OCI-LY1 (cell line): Measurements from ENCODE around the gene CDADC1.

Experiments
- H2AFZ ChIP-seq: fragments of 200-600 bp; sonication (generic), shearing (Covaris generic); 2 replicates; pipeline ENCODE4 v1.6.0; 2014; ENCODE audit warnings: antibody characterized with exemption, mild to moderate bottlenecking, low read length
- H3F3A ChIP-seq: fragments of 200-600 bp; sonication (generic), shearing (Covaris generic); 2 replicates; pipeline ENCODE4 v1.6.0; 2014; ENCODE audit warnings: mild to moderate bottlenecking, antibody characterized with exemption, low read length, moderate library complexity; ENCODE audit not compliant: insufficient read depth
- H3K27ac ChIP-seq: fragments of 200-600 bp; sonication (generic); 2 replicates; pipeline ENCODE4 v1.5.1; 2014; ENCODE audit warnings: low read length, mixed run types, mild to moderate bottlenecking, low read depth; ENCODE audit not compliant: poor library complexity, severe bottlenecking
- H3K27me3 ChIP-seq: fragments of 200-600 bp; sonication (generic); 2 replicates; pipeline ENCODE4 v1.6.0; 2014; ENCODE audit warnings: antibody characterized with exemption, mild to moderate bottlenecking, low read length, moderate library complexity; ENCODE audit not compliant: insufficient read depth
- H3K36me3 ChIP-seq: fragments of 200-600 bp; sonication (generic); 2 replicates; pipeline ENCODE4 v1.6.1; 2014; ENCODE audit warnings: mild to moderate bottlenecking, antibody characterized with exemption, low read length, moderate library complexity, mixed read lengths; ENCODE audit not compliant: insufficient read depth
- H3K4me1 ChIP-seq: fragments of 200-600 bp; sonication (generic); 2 replicates; pipeline ENCODE4 v1.5.1; 2014; ENCODE audit warnings: mild to moderate bottlenecking, low read length, moderate library complexity; ENCODE audit not compliant: insufficient read depth, severe bottlenecking
- H3K4me2 ChIP-seq: fragments of 200-600 bp; sonication (generic), shearing (Covaris generic); 2 replicates; pipeline ENCODE4 v1.6.1; 2014; ENCODE audit warnings: low read length
- H3K4me3 ChIP-seq: fragments of 200-600 bp; sonication (generic); 2 replicates; pipeline ENCODE4 v1.5.1; 2014; ENCODE audit warnings: low read length, low read depth, mild to moderate bottlenecking, mixed read lengths; ENCODE audit not compliant: poor library complexity, severe bottlenecking
- H3K79me2 ChIP-seq: fragments of 200-600 bp; shearing (Covaris generic); 2 replicates; pipeline ENCODE4 v1.6.1; 2016; ENCODE audit warnings: mixed run types, low read length, mixed read lengths; ENCODE audit not compliant: insufficient read depth
- H3K9ac ChIP-seq: fragments of 200-600 bp; sonication (generic), shearing (Covaris generic); 2 replicates; pipeline ENCODE4 v1.6.1; 2014; ENCODE audit warnings: mild to moderate bottlenecking, low read length, mixed read lengths
- H3K9me2 ChIP-seq: fragments of 200-600 bp; sonication (generic), shearing (Covaris generic); 2 replicates; pipeline ENCODE4 v1.6.1; 2014; ENCODE audit warnings: low read depth, mild to moderate bottlenecking, low read length, mixed read lengths
- H3K9me3 ChIP-seq: fragments of 200-600 bp; shearing (Covaris generic); 2 replicates; pipeline ENCODE4 v1.6.1; 2014; ENCODE audit warnings: low read length, mixed read lengths
- H4K20me1 ChIP-seq: fragments of 200-600 bp; sonication (generic), shearing (Covaris generic); 2 replicates; pipeline ENCODE4 v1.6.0; 2016; ENCODE audit warnings: mild to moderate bottlenecking, low read length; ENCODE audit not compliant: insufficient read depth
- CTCF ChIP-seq: fragments of 200-600 bp; sonication (generic), shearing (Covaris generic); IDR thresholded peaks from 2 replicates; pipeline ENCODE4 v1.5.1; 2017; ENCODE audit warnings: mild to moderate bottlenecking, antibody characterized with exemption, low read length, moderate library complexity, mixed read lengths
- EZH2 ChIP-seq: fragments of 200-600 bp; sonication (generic), shearing (Covaris generic); IDR thresholded peaks from 2 replicates; pipeline ENCODE4 v1.8.0; 2017; ENCODE audit warnings: borderline replicate concordance, mixed run types, mild to moderate bottlenecking, antibody characterized with exemption, low read length, moderate library complexity, mixed read lengths

Gene CDADC1

DNA sequence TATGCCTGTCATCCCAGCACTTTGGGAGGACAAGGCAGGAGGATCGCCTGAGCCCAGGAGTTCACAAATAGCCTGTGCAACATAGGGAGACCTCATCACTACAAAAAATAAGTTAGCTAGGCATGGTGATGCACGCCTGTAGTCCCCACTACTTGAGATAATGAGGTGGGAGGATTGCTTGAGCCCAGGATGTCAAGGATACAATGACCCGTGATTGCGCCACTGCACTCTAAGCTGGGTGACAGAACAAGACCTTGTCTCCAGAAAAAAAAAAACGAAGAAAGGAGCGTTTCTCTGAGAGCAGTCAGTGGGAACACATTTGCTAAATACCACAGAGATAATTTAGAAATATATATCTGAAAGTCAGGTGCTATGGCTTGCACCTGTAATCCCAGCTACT lies 11.9 kb downstream of the CDADC1 start:
- no peak overlapping the region for H3K9ac ChIP-seq
- H3K36me3 ChIP-seq = peaks cover 63% of the 10 kb centered on the region
- no peaks in the 10 kb centered on the region for H3K9me2 ChIP-seq
- no peak for TF ChIP-seq EZH2
- no peak for TF ChIP-seq CTCF
- H3K4me1 ChIP-seq = no peaks in the 10 kb centered on the region
- no peak overlapping the region for H2AFZ ChIP-seq
- H3F3A ChIP-seq = no peaks in the 10 kb centered on the region
- H3K27ac ChIP-seq = no peak overlapping the region
- H3K79me2 ChIP-seq = no peaks in the 10 kb centered on the region
- H3K4me2 ChIP-seq = no peak overlapping the region
- no peak overlapping the region for H3K4me3 ChIP-seq
- no peaks in the 10 kb centered on the region for H3K9me3 ChIP-seq
- no peaks in the 10 kb centered on the region for H3K27me3 ChIP-seq
- no peaks in the 10 kb centered on the region for H4K20me1 ChIP-seq

DNA sequence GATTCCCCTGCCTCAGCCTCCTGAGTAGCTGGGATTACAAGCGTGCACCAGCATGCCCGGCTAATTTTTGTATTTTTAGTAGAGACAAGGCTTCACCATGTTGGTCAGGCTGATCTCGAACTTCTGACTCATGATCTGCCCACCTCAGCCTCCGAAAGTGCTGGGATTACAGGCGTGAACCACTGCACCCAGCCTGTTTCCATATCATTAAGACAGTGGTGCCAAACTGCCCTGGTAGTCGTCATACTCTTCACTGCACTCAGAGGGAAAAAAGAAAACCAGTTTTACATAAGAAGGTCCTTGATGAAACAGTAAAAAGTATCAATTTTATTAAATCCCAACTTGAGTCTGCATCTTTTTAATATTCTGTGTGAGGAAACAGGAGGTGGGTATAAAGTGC lies 14.9 kb downstream of the CDADC1 start:
- Histone ChIP-seq H3K36me3 (peaks cover 32% of the 10 kb centered on the region), H2AFZ (no peak overlapping the region)
- no peak for TF ChIP-seq EZH2
- no peak for TF ChIP-seq CTCF

GRCh38 chr13:49265822-49266221 lies 18.1 kb downstream of the CDADC1 start:
- TF ChIP-seq CTCF (no peak), EZH2 (no peak)
- H3K9me2 ChIP-seq = no peaks in the 10 kb centered on the region
- H3K9ac ChIP-seq = no peak overlapping the region
- no peak overlapping the region for H2AFZ ChIP-seq
- H3K4me3 ChIP-seq = no peak overlapping the region
- H3K4me2 ChIP-seq = no peak overlapping the region
- no peaks in the 10 kb centered on the region for H3K79me2 ChIP-seq
- no peaks in the 10 kb centered on the region for H3K4me1 ChIP-seq
- peaks cover 13% of the 10 kb centered on the region for H3K36me3 ChIP-seq
- H4K20me1 ChIP-seq = no peaks in the 10 kb centered on the region
- no peaks in the 10 kb centered on the region for H3K9me3 ChIP-seq
- H3K27me3 ChIP-seq = no peaks in the 10 kb centered on the region
- no peak overlapping the region for H3K27ac ChIP-seq
- H3F3A ChIP-seq = no peaks in the 10 kb centered on the region

More for the DNA sequence above, 14.9 kb downstream of the CDADC1 start:
- no peaks in the 10 kb centered on the region for H3K9me3 ChIP-seq
- H4K20me1 ChIP-seq = no peaks in the 10 kb centered on the region
- no peaks in the 10 kb centered on the region for H3K27me3 ChIP-seq
- H3F3A ChIP-seq = no peaks in the 10 kb centered on the region
- H3K4me3 ChIP-seq = no peak overlapping the region
- no peak overlapping the region for H3K4me2 ChIP-seq
- H3K9ac ChIP-seq = no peak overlapping the region
- H3K79me2 ChIP-seq = no peaks in the 10 kb centered on the region
- no peaks in the 10 kb centered on the region for H3K4me1 ChIP-seq
- no peaks in the 10 kb centered on the region for H3K9me2 ChIP-seq
- no peak overlapping the region for H3K27ac ChIP-seq
